Colon (tissue), 2 donors: Measurements from ENCODE around the gene OOEP.
"Not testable (repeated sequence)": the region's sequence is repeated elsewhere in the genome, so short reads cannot be mapped to it uniquely, and the experiment has no call there.

Source experiments
- FAIRE-seq: peaks from 2 replicates; lab custom pipeline; 2012; peaks lifted over from hg19 to GRCh38; lab: Jason Lieb, UNC
- donor health status: control.
- donor health status: control.

OOEP gene

DNA sequence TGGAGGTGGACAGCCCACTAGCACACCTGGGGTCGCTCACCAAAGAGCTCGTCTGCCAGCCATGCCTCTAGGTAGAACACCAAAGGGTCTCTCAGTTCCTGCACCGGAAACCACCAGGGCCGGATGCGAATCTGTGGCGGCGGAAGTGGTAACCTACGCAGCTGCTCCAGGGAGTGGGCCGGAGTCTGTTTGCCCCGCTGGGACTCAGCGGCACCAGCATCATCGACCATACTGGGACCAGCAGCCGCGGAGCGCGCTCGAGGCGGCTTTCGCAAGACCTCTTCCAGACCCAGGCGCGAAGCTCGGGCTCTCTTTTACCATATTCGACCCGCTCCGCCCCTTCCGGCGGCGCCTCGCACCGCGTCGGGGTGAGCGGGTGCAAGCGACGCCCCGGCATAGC is at the start of gene OOEP:
OOEP (minus strand) TSS at position 335 of the 400 bp plus-strand sequence; CDS start at position 230, 105 bp downstream.
- no peak for FAIRE-seq

DNA sequence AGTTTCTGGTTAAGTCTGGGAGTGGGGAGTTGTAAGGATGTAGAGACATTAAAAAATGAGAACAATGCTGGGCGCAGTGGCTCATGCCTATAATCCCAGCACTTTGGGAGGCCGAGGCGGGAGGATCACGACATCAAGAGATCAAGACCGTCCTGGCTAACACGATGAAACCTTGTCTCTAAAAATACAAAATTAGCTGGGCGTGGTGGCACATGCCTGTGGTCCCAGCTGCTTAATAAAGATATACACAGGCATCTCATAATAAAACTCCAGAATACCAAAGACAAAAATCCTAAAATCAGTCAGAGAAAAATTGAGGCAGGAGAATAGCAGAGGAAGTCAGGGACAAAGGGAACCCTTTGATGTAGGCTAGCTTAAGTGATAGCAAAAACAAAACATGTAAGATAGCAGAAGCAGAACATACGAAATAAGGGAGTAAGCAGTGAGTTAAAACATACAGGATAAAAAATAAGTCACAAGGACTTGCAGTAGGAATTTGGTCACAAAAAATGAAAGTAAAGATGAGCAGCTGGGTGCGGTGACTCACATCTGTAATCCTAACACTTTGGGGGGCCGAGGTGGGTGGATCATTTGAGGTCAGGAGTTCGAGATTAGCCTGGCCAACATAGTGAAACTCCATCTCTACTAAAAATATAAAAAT is 48.5 kb upstream of the OOEP start:
- no peak for FAIRE-seq

DNA sequence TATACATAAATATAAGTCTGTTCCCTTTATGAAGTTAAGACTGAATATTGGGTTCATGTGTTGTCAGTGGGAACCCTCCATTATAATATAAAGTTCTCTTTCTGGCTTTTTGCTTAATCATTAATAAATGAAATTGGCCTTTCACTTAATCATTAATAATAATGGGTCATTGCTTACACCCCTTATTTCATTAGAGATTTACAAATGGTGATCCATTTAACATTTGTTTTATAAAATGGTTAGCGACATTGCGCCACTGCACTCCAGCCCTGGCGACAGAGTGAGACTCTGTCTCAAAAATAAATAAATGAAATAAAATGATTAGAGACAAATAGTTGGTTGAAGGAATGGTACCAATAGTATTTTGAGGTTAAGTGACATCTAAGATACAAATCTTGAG is 43.4 kb upstream of the OOEP start:
- no peak for FAIRE-seq

DNA sequence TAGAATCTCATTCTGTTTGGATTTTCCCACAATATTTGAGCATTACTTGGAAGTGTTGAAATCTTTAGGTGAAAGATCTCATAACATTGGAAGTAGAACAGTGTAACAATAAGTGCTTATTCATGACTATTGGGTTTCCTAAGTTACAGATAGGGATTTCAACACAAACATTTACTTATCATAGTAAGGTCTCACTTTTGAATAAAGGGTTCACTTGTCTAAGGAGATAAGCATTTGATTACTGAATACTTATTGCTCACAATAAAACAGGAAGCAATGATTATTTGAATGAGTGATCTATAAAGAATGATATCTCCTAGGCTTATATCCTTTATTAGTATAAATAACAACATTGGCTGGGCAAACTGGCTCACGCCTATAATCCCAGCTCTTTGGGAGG is 39.7 kb upstream of the OOEP start:
- FAIRE-seq: no peak

DNA sequence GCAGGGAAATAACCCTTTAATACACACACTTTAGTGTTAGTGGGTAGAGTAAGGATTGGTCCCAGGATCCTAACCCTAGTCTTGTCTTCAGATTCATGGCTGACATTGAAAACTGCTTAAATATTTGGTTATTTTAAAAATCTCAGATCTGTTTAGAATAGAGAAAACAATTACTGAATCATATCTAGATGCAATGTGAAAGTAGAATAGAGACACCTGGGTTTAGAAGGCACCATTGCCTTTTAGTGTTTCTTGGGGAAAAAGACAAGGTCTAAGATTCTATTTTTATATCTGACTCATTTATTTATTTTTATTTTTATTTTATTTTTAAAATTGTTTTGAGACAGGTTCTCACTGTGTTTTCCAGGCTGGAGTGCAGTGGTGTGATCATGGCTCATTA is 31.0 kb upstream of the OOEP start:
- no peak for FAIRE-seq

DNA sequence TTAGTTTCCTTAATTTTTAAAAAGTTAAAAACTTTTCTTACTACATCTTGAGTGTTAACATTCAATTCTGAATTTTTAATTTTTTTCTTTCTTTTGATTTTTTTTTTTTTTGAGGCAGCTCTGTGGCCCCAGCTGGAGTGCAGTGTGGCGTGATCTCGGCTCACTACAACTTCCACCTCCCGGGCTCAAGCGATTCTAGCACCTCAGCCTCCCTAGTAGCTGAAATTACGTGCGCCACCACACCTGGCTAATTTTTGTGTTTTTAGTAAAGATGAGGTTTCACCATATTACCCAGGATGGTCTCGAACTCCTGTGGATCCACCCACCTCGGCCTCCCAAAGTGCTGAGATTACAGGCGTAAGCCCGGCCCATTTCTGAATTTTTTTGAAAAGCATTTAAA is 26.2 kb upstream of the OOEP start:
- FAIRE-seq: no peak

DNA sequence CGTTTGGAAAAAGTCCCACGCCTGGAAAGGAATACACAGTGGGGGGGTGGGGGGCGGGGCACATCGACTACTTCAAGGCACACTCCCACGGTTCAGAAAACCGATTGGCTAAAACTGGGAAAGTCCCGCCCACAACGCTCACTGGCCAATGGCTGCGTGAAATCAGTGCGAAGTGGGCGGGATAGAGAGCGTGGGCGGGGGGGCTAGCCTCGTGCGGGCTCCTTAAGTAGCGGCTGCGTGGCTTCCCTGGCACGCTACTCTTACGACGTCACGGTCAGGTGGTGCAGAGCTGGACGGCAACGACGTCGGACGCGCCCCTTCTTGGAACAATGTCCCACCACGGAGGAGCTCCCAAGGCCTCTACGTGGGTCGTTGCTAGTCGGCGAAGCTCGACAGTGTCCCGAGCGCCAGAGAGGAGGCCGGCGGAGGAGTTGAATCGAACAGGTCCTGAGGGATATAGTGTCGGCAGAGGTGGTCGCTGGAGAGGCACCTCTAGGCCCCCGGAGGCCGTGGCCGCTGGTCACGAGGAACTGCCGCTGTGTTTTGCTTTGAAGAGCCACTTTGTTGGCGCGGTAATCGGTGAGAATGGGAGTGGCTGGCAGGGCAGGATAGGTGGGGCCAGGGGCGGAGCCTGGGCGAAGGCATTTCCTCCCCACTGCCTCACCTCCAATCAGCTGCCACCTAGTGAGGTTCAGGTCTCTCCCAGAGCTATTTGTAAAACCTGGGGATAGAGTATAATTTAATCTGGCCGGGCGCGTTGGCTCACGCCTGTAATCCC is 25.1 kb upstream of the OOEP start, which contains the start of gene DDX43:
DDX43 (plus strand) TSS at position 252 of the 778 bp plus-strand sequence; CDS start at position 330, 78 bp downstream.
- FAIRE-seq: no peak

DNA sequence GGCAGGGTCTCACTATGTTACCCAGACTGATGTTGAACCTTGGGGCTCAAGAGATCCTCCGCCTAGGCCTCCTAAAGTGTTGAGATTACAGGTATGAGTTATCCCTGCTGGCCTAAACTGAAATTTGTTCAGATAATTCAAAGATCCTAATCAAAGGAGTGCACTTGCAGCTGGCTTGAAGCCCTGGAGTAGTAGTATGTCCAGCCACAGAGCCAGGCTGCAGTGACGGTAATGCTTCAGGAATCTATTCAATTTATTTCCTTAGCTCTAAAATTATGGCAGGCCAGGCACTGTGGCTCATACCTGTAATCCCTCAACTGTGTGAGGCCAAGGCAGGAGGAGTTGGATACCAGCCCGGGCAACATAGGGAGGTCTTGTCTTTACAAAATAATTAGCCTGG is 23.6 kb upstream of the OOEP start:
- FAIRE-seq: no peak

DNA sequence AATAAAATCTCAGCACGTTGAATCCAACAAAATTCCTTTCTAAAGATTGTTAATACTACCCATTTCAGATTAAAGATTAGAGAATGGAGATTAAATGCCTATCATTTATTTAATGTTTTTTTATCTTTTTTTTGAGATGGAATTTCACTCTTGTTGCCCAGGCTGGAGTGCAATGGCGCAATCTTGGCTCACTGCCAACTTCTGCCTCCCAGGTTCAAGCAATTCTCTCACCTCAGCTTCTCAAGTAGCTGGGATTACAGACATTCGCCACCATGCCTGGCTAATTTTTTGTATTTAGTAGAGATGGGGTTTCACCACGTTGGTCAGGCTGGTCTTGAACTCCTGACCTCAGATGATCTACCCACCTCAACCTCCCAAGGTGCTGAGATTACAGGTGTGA is 22.5 kb upstream of the OOEP start:
- FAIRE-seq: not testable (repeated sequence)

DNA sequence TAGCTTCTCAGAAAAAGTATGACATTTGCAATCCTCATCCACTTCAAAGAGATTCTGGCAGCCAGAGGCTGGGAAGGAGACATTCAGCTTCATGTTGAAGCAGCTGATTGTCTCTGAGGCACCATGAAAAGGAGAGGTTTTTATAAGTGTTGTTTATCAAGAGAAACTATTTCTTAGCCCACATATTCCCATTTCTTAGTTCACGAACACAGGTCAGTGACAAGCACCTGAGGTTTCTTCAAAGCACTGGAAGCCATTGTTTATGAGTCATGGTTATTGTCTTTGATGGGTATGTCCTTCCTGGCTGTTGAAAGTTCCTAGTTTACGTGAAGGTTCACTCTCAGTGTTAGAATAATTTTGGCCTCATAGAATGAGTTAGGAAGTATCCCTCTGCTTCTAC is 22.0 kb upstream of the OOEP start:
- no peak for FAIRE-seq

DNA sequence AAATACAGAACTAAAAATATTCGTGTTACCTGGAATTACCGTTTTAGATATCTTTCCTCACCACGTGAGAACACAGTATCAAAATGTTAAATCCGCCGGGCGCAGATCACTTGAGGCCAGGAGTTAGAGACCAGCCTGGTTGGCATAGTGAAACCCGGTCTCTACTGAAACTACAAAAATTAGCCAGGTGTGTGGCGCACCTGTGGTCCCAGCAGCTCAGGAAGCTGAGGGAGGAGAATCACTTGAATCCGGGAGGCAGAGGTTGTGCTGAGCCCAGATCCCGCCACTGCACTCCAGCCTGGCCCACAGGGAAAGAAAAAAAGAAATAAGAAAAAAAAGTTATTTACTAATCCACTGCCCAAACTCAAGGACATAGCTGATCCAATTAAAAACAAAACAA is 20.2 kb upstream of the OOEP start:
- FAIRE-seq: no peak

DNA sequence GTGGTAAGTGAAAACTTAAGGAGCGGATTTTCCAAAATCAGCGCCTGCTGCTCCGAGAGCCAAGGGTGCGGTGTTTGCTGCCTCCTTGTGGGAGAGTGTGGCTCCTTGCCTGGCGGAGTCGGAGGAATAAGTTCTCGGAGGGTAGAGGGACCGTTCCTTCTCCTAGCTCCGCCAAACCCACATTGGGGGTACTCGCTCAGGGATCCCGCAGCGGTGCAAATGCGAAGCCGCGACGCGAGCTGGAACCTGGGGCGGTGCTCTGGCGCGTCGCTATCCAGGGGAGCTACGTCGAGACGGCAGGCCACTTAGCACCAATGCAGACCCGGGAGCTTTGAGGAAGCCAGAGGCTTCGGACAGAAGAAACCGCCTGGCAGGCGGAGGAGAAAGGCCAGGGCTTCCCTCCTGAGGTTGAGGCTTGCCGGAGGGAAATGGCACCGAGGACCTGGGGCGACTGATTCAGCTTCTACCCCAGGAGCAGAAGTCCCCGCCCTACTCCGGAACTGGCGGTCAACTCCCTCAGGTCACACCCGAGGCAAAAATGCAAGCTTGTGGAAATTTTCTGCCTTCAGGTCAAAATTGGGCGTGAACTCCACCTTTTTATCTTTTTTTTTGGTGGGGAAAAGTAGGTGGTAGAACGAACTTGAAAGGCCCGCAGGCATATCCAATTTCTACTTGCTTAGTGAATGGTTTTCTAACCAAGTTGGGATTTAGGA is 19.3 kb upstream of the OOEP start:
- no peak for FAIRE-seq

DNA sequence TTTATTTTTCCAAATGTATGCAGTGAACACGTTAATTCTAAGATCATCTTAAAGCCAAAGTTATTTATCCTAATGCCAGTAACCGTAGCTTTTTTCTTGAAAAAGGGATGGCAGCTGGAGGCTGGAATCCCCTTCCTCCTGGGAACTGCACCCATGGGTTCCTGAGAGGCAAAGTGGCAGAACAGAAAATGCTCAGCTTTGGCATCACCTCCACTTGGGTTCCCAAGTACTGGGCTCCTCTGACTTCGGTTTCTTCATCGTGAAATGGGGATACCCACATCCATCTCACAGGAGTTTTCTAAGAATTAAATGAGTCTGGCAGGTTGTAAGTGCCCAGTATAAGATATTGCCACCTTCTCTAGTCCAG is 18.7 kb upstream of the OOEP start:
- FAIRE-seq: no peak

DNA sequence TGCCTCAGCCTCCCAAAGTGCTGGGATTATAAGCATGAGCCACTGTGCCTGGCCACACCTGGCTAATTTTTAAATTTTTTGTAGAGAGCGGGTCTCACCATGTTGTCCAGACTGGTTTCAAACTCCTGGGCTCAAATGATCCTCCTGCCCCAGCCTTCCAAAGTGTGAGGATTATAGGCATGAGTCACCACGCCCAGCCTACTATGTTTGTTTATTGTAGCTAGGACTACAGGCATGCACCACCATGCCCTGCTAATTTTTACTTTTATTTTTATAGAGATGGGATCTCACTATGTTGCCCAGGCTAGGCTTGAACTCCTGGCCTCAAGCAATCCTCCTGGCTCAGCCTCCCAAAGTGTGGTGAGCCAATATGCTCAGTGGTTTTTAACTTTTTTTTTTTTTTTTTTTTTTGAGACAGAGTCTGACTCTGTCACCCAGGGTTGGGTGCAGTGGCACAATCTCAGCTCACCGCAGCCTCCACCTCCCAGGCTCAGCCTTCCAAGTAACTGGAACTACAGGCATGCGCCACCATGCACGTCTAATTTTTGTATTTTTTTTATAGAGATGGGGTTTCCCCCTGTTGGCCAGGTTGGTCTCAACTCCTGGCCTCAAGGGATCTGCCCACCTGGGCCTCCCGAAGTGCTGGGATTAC is 12.9 kb upstream of the OOEP start:
- FAIRE-seq: no peak

DNA sequence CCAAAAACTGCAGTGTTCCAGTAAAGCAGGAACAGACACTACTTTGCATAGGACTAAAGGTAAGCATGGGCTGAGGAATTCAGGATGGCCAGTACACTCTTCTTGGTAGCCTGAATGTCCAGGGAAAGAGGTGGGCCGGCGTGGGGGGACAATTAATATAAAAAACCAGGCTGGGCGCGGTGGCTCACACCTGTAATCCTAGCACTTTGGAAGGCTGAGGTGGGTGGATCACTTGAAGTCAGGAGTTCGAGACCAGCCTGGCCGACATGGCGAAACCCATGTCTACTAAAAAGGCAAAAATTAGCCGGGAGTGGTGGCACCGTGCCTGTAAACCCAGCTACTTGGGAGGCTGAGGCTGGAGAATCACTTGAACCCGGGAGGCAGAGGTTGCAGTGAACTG is 11.8 kb upstream of the OOEP start:
- not testable (repeated sequence) for FAIRE-seq

DNA sequence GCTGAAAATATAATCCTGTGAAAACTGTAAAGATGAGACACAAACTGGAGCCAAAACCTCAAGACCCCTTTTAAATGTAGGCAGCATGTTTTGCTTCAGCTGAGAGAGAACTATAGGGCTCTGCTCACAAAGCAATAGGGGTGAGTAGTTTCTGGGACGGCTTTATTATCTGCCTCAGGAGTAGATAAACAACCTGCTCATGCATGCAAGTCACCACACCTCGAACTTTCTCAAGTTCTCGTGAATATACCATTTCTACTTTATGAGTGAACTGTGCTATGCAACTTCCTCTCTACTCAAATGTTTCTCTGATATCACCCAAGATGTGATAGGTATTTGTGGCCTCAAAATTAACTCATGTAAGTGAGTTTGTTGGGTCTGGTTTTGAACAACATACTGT is 7.5 kb upstream of the OOEP start:
- FAIRE-seq: no peak

DNA sequence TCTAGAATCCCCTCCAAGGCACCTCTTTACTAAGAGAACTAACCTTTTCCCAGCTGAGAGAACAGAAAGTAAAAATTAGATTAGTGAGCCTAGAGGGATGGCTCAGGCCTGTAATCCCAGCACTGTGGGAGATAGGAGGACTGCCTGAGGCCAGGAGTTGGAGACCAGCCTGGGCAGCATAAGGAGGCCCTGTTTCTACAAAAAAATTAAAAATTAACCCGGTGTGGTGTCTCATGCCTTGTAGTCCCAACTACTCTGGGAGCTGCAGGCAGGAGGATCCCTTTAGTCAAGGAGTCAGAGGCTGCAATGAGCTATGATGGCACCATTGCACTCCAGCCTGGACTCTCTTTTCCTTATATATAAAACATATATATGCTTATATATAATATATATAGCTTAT is 5.5 kb upstream of the OOEP start:
- no peak for FAIRE-seq

DNA sequence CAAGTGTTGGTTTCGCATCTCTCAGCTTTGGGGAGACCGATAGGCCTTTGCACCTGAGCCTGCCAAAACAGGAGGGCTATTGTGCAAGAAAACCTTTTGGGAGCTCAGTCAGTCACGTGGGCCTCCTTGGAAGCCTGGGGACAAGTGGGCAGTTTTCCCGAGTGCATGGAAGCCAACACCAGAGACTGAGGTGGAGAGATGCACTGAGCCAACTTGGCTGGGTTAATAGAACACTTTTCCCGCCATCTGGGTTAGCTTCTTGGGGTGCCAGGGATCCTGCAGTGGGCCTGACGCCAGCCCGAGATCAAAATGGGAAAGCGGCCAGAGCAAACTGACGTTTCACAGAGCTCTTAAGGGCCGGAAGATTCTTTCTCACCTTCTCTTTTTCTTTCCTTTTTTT is 2.8 kb upstream of the OOEP start:
- FAIRE-seq: no peak

DNA sequence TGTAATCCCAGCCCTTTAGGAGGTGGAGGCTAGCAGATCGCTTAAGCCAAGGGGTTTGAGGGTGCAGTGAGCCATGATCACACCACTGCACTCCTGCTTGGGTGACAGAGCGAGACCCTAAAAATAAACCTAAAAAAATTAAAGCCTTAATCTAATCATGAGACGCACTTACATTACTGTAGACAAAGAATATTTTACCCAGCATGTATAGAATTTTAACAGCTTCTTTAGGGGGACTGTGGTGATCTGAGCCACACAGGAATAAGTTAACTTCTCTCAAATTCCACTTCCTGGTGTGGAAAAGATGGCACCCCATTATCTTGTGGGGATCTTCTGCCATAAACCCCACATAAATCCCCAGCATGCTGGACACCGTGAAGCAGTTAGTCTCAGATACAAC is 2.3 kb upstream of the OOEP start:
- FAIRE-seq: no peak

DNA sequence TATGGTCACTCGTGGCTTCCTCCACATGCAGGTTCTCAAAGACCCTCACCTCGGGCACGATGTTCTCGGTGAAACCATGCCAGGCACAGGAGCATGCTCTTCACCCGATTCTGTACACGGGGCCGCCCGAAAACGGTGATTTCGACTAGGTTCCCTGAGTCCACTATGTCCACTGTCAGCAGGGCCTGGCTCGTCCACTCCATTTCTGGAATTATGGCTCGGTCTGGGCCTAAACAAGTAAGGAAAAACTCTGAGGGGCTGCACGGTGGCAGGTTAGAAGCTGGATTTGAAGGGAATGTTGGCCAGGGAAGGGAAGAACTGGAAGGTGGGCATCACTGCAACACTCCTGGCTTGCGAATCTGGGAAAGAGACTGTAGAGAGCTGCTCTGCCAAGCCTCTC is 540 bp downstream of the OOEP start:
- FAIRE-seq: no peak

DNA sequence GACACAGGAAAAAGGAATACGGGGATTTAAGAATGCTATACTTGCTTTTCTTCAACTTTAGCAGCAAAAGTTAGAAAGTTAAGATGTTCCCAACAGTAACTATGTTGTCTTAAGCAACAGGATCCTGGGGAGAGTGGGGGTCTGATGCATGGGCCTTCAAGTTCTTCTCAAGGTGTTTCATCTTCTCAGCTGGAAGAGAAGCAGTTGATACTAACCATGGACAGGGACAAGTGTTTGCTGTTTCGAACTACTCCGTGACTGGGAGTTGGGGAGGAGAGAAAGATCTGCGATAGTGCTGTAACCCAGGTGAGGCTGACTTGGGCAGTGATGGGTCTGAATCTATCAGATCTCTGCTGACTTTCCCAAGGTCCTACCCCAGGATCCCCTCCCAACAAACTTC is 1.0 kb downstream of the OOEP start:
- no peak for FAIRE-seq

DNA sequence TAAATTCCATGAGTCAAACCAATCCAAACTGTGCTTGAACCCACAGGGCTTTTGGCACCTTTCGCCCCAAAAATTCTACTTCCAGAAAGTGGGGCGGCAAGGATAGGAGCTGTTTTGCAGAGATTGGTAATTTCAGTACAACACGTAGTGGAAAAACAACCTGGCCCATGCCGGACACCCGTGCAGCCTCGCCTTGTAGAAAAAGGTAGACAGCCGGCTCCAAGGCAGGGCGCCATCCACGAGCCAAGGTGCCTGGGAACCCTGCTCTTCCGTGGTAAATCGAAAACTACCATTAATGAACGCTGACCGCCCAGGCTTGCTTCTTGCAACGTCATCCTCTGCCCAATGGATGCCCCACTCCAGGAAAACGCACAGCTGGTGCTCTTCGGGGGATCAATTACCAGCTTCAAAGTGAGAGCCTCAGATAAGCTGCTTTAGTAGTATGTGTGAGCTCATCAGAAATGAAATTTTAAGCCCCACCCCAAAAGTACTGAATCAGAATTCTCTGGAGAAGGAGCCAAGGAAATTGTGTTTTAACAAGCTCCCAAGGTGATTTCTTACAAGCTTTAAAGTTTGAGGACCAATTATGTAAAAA is 1.8 kb downstream of the OOEP start:
- no peak for FAIRE-seq
